Cortex of kidney (tissue), 1 donor: Measurements from ENCODE around the gene TMEM229B.

Experiments
- DNase-seq: peaks from one replicate; lab custom pipeline; 2025; lab: John Stamatoyannopoulos, UW

TMEM229B gene

GRCh38 chr14:67423424-67423823 lies 65.1 kb downstream of the TMEM229B start:
- no peak for DNase-seq

GRCh38 chr14:67421356-67422224 lies 66.9 kb downstream of the TMEM229B start:
- DNase-seq = no peak
